ENCODE results near the gene GRIP2. TPM values are rescaled to one million over a fixed set of nuclear protein-coding genes. Genes with fewer than 3 reads are reported as not detected.

GRIP2 gene
- total and polyA plus RNA-seq, 2 of the 4 experiments (the other 2 are of a cell fraction), result 0.05 TPM; not detected in 1

- Histone ChIP-seq H4K8ac (ENCODE audit: low read depth in 2 of 2, low read length in 2 of 2) (no peak overlapping the region), H2BK120ac (ENCODE audit: low read depth, low read length) (no peak overlapping the region), H3K9me3 (ENCODE audit: control insufficient read depth, insufficient read depth, low read length) (no peaks in the 10 kb centered on the region), H4K5ac (ENCODE audit: low read depth, low read length) (no peak overlapping the region), H3K18ac (ENCODE audit: low read depth, low read length) (no peak overlapping the region), H2BK15ac (ENCODE audit: low read depth, low read length) (no peak overlapping the region), H2AFZ (replicated peaks; ENCODE audit: low read length, poor library complexity) (peak overlapping the region; percentile 14), H3K27me3 (ENCODE audit: control insufficient read depth, insufficient read depth, low read length) (peaks cover 20% of the 10 kb centered on the region), H3K14ac (replicated peaks; ENCODE audit: low read depth, low read length) (no peak overlapping the region), H3K4ac (ENCODE audit: low read depth, low read length) (no peak overlapping the region), H4K20me1 (ENCODE audit: insufficient read depth, low read length) (no peaks in the 10 kb centered on the region), H2BK20ac (ENCODE audit: low read depth, low read length) (no peak overlapping the region), H3K4me1 (ENCODE audit: control insufficient read depth, insufficient read depth, low read length) (no peaks in the 10 kb centered on the region), H3K56ac (ENCODE audit: extremely low read depth, insufficient read depth, low read length) (no peak overlapping the region), H3K79me1 (ENCODE audit: low read depth in 1 of 2, low read length in 2 of 2) (no peaks in the 10 kb centered on the region), H3K9ac (ENCODE audit: low read depth, low read length) (no peak overlapping the region), H3K27ac (ENCODE audit: insufficient read depth, low read length) (no peak overlapping the region), H2AK9ac (replicated peaks; ENCODE audit: low read depth, low read length, poor library complexity) (no peak overlapping the region), H3K23ac (ENCODE audit: low read depth, low read length) (no peak overlapping the region), H3K4me3 (ENCODE audit: insufficient read depth, low read depth, low read length) (no peak overlapping the region), H3K4me2 (ENCODE audit: low read depth, low read length) (no peak overlapping the region), H2AK5ac (ENCODE audit: low read depth, low read length) (no peak overlapping the region), H3K36me3 (ENCODE audit: control insufficient read depth, insufficient read depth, low read length) (no peaks in the 10 kb centered on the region), H2BK5ac (ENCODE audit: low read depth, low read length, poor library complexity, severe bottlenecking) (no peak overlapping the region), H3K9me1 (ENCODE audit: insufficient read depth, low read length) (no peaks in the 10 kb centered on the region), H4K91ac (ENCODE audit: insufficient read depth, low read depth, low read length) (no peak overlapping the region)
- no peak for DNase-seq
- in situ Hi-C loops (cut with MboI; ENCODE audit: low sequenced_read_pairs) (no loop called here), intact Hi-C loops (cut with micrococcal nuclease) (no loop called here), dilution Hi-C loops (cut with HindIII; ENCODE audit: low sequenced_read_pairs, unreplicated experiment) (no loop called here)
- WGBS, 2 experiments (ENCODE audit: extremely low coverage in 2 of 2, insufficient read length in 1 of 2), result 88% methylated on average over 12 of the region's 17 CpGs; no CpG with 5 or more reads in 1 of the 2 experiments
- ChIA-PET CTCF (no interaction called here), POLR2A (ENCODE audit: unreplicated experiment) (no interaction called here)
- no TSS peak for BruUV-seq (replicated peaks)
- TF ChIP-seq ELK1 (IDR thresholded peaks at IDR 0.05; ENCODE audit: borderline replicate concordance, low read depth, low read length), result no peak
- no peak for ATAC-seq (ENCODE audit: low read depth)
These were observed 25.8 kb downstream of the GRIP2 start for GRCh38 chr3:14514323-14514720.

Measured in IMR-90 (cell line).